ENCODE results near the gene RCL1.

RCL1 gene

GRCh38 chr9:4833781-4834560 lies 41.2 kb downstream of the RCL1 start:
- ATAC-seq = no peak
- TF ChIP-seq CSDC2 (CRISPR knock-in tag; IDR thresholded peaks at IDR 0.05) = no peak
- no peak for TF ChIP-seq CREB5 (CRISPR knock-in tag; IDR thresholded peaks at IDR 0.05; ENCODE audit: low read depth)
- no peak for TF ChIP-seq ZNF8 (CRISPR knock-in tag; IDR thresholded peaks at IDR 0.05)
- TF ChIP-seq PATZ1 (CRISPR knock-in tag; IDR thresholded peaks at IDR 0.05; ENCODE audit: borderline replicate concordance) = no peak

DNA sequence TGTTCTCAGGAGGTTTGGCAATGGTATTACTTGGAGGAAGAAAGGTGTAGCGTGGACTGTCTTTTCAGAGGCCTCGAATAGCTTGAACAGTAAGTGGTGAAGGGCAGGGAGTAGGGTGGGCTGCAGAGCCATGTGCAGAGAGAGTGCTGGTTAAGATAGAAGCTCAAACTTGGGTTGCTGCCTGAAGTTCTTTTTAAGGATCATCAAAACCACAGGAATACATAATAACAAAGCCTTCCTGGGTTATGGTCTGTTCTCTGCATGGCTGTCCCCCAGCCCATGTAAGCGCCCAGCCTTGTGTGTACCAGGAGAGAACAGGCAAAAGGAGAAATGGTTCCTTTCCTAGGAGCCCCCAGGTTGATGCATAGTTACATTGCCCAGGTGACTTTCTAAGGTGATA lies 43.9 kb downstream of the RCL1 start:
- no peak for TF ChIP-seq TCF4 (CRISPR knock-in tag; IDR thresholded peaks at IDR 0.05; ENCODE audit: borderline replicate concordance)
- no peak for TF ChIP-seq BACH2 (CRISPR knock-in tag; IDR thresholded peaks at IDR 0.05; ENCODE audit: borderline replicate concordance)
- TF ChIP-seq, protein P1, sequence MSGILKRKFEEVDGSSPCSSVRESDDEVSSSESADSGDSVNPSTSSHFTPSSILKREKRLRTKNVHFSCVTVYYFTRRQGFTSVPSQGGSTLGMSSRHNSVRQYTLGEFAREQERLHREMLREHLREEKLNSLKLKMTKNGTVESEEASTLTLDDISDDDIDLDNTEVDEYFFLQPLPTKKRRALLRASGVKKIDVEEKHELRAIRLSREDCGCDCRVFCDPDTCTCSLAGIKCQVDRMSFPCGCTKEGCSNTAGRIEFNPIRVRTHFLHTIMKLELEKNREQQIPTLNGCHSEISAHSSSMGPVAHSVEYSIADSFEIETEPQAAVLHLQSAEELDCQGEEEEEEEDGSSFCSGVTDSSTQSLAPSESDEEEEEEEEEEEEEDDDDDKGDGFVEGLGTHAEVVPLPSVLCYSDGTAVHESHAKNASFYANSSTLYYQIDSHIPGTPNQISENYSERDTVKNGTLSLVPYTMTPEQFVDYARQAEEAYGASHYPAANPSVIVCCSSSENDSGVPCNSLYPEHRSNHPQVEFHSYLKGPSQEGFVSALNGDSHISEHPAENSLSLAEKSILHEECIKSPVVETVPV (CRISPR knock-in tag; IDR thresholded peaks at IDR 0.05) = no peak
- TF ChIP-seq ESRRG (CRISPR knock-in tag; IDR thresholded peaks at IDR 0.05) = no peak
- TF ChIP-seq TSHZ2 (CRISPR knock-in tag; IDR thresholded peaks at IDR 0.05) = no peak
- TF ChIP-seq ZNF70 (CRISPR knock-in tag; IDR thresholded peaks at IDR 0.05) = no peak
- no peak for TF ChIP-seq SNAI2 (CRISPR knock-in tag; IDR thresholded peaks at IDR 0.05)
- TF ChIP-seq PATZ1 (CRISPR knock-in tag; IDR thresholded peaks at IDR 0.05; ENCODE audit: borderline replicate concordance) = no peak
- TF ChIP-seq RARB (CRISPR knock-in tag; IDR thresholded peaks at IDR 0.05) = no peak
- no peak for TF ChIP-seq ZNF565 (CRISPR knock-in tag; conservative IDR thresholded peaks at IDR 0.05; ENCODE audit: low read depth)
- no peak for TF ChIP-seq ARNTL (CRISPR knock-in tag; IDR thresholded peaks at IDR 0.05; ENCODE audit: borderline replicate concordance, low read depth)
- TF ChIP-seq TOX (CRISPR knock-in tag; IDR thresholded peaks at IDR 0.05; ENCODE audit: borderline replicate concordance) = no peak
- no peak for TF ChIP-seq ZFP30 (CRISPR knock-in tag; IDR thresholded peaks at IDR 0.05)
- TF ChIP-seq ZNF8 (CRISPR knock-in tag; IDR thresholded peaks at IDR 0.05) = no peak
- TF ChIP-seq ZFP3 (CRISPR knock-in tag; IDR thresholded peaks at IDR 0.05) = no peak
- TF ChIP-seq ISL1 (CRISPR knock-in tag; IDR thresholded peaks at IDR 0.05) = no peak
- TF ChIP-seq POU6F1 (CRISPR knock-in tag; IDR thresholded peaks at IDR 0.05; ENCODE audit: borderline replicate concordance, low read depth) = no peak
- no peak for TF ChIP-seq ZC3H10 (CRISPR knock-in tag; IDR thresholded peaks at IDR 0.05)
- ATAC-seq = no peak
